HG03025 (cell line): ENCODE measurements around the gene POLR3H.
"Not testable (repeated sequence)": the region's sequence is repeated elsewhere in the genome, so short reads cannot be mapped to it uniquely, and the experiment has no call there.

Experiments used
- ATAC-seq: cut with Tn5 transposase; IDR thresholded peaks from one replicate; pipeline ENCODE4 v1.9.1; 2021; ENCODE audit warnings: mild to moderate bottlenecking, moderate library complexity; ENCODE audit not compliant: unreplicated experiment, low FRiP score

POLR3H gene

GRCh38 chr22:41565403-41566054 lies 21.3 kb upstream of the POLR3H start:
- ATAC-seq: no peak

GRCh38 chr22:41564563-41564962 lies 20.3 kb upstream of the POLR3H start:
- ATAC-seq: no peak

GRCh38 chr22:41563051-41563711 lies 18.9 kb upstream of the POLR3H start:
- no peak for ATAC-seq

GRCh38 chr22:41562461-41562860 lies 18.2 kb upstream of the POLR3H start:
- ATAC-seq: no peak

GRCh38 chr22:41561788-41562187 lies 17.5 kb upstream of the POLR3H start:
- no peak for ATAC-seq

- ATAC-seq: no peak
Observed at GRCh38 chr22:41561335-41561734, 17.1 kb upstream of the POLR3H start.

GRCh38 chr22:41560095-41560471 lies 15.8 kb upstream of the POLR3H start:
- ATAC-seq: no peak

GRCh38 chr22:41558241-41558630 lies 14.0 kb upstream of the POLR3H start:
- not testable (repeated sequence) for ATAC-seq

GRCh38 chr22:41557401-41558240 lies 13.4 kb upstream of the POLR3H start:
- no peak for ATAC-seq

- no peak for ATAC-seq
Observed at GRCh38 chr22:41556561-41556960, 12.3 kb upstream of the POLR3H start.

- ATAC-seq: no peak
Observed at GRCh38 chr22:41555325-41555982, 11.2 kb upstream of the POLR3H start.

GRCh38 chr22:41551877-41552582 lies 7.8 kb upstream of the POLR3H start:
- no peak for ATAC-seq

GRCh38 chr22:41550952-41551491 lies 6.8 kb upstream of the POLR3H start:
- ATAC-seq: no peak

GRCh38 chr22:41548830-41549211 lies 4.6 kb upstream of the POLR3H start:
- ATAC-seq: no peak

- ATAC-seq: no peak
Observed at GRCh38 chr22:41544671-41545476, 604 bp upstream of the POLR3H start.

GRCh38 chr22:41542224-41542623 lies 2.0 kb downstream of the POLR3H start:
- no peak for ATAC-seq

GRCh38 chr22:41541484-41541883 lies 2.8 kb downstream of the POLR3H start:
- no peak for ATAC-seq

- ATAC-seq: no peak
Observed at GRCh38 chr22:41540365-41540764, 3.9 kb downstream of the POLR3H start.

- no peak for ATAC-seq
Observed at GRCh38 chr22:41540006-41540315, 4.3 kb downstream of the POLR3H start.
